OCI-M1 (cell line): Measurements from ENCODE around the gene MYB.

Source experiments
- DNase-seq: peaks from one replicate; lab custom pipeline; 2025; lab: John Stamatoyannopoulos, UW

Gene MYB

GRCh38 chr6:135251498-135252441 lies 70.7 kb downstream of the MYB start:
- no peak for DNase-seq

DNA sequence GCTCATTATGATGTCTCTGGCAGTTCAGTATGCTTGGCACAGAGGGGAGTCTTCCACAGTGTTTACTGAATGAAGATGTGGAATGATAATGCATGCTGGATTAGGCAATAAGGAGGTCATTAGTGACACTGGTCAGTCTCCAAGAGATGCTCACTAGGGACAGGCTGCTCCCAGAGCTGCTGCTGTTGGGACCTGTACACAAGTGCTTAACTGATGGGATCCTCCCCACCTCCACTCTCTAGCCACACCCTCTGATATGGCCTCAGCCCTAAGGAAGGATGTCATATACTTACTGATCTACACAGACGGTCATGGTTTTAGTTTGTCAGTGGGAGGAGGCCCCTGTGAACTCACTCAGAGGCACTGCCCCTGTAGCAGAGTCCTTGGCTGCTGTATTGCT lies 73.4 kb downstream of the MYB start:
- no peak for DNase-seq

GRCh38 chr6:135256866-135257265 lies 75.8 kb downstream of the MYB start:
- no peak for DNase-seq

DNA sequence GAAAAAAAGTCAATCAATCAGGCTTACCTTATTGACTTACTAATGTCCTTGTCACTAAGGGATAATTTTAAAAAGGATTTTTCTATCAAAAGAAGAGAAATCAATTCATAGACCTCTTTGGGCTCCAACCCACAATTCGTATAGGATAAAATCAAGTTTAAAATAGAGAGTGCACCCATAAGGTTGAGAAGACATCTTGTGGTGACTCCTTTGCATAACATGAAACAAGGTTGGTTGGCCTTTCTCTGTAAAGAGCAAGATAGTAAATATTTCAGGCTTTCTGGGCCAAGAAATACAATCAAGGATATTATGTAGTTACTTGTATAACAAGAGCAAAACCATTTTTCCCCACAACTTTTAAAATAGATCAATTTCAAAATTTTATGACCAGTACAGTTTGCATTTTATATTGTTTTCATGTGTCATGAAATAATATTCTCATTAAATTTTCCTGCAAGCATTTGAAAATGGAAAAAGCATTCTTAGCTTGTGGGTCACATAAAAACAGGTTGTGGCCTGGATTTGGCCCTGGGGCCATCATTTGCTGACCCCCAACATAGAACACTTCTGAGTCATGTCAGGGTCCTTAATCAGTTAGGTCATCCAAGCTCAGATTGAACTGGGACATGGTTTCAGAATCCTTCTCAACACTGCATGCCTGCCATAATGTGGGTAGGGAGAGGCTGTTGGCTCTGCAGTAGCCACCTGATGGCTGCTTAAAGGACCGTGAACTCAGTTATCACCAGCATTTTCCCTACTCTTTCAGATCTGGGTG lies 76.7 kb downstream of the MYB start:
- DNase-seq = peak; percentile 75

- no peak for DNase-seq
Observed at GRCh38 chr6:135258970-135259369, 77.9 kb downstream of the MYB start.

DNA sequence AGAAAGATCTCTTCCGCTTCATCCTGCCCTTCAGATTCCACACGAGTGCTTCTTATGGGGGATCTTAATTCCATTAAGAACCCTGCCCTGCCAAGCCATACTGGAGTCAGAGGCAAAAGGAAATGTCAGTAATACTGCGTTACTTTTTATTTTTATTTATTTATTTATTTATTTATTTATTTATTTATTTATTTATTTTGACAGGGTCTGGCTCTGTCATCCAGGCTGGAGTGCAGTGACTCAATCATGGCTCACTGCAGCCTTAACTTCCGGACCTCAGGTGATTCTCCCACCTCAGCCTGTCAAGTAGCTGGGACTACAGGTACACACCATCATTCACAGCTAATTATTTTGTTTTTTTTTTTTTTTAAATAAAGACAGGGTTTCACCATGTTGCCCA lies 79.5 kb downstream of the MYB start:
- DNase-seq = no peak

DNA sequence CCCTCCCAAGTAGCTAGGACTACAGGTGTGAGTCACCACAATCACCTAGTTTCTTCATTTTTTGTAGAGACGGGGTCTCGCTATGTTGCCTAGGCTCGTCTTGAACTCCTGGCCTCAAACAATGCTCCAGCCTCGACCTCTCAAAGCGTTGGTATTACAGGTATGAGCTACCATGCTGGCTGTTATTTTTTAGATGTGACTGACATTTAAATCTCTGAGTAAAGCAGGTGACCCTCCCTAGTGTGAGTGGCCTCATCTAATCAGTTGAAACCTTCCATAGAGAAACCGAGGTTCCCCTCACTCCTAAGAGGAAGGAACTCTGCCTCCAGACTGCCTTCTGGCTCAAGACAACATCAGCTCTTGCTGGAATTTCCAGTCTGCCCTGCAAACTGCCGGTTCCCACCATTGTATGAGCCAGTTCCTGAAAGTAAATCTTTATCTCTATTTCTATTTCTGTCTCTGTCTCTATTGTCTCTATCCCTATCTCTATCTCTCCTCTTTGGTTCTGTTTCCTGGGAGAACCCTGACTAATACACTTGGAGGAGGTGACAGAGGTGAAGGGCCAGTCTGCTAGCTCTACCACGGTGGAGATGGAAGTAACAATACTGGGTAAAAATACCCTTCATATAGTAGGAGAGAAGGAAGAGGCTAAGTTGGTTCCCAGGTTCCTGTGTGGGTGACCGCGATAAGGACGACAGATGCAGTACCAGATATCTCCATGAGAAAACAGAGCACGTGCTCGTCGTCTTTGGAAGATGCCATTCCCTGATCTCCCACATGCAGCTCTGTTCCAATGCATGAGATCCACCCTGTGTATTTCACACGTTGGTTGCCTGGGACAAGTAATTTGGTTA lies 81.0 kb downstream of the MYB start:
- DNase-seq = peak; percentile 49

GRCh38 chr6:135265278-135265677 lies 84.2 kb downstream of the MYB start:
- no peak for DNase-seq

- no peak for DNase-seq
Observed at GRCh38 chr6:135266675-135267074, 85.6 kb downstream of the MYB start.

DNA sequence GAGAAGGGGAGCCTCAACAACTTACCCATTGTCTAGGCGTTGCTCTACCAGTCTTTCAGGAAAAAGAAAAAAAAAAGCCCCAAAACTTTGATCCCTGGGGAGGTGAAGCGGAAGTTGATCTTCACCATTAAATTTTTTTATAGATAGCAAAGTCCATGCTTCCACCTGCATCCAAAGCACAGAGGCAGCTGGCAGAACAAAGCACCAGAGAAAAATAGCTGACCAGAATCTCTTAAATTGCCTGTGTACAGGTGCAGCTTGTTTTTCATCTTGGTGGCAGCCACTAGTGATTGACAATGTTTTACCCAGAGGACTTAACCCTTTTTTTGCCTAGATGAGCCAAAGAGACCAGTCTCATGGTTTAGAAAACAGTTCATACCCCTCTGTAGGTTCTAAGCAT lies 86.0 kb downstream of the MYB start:
- no peak for DNase-seq

DNA sequence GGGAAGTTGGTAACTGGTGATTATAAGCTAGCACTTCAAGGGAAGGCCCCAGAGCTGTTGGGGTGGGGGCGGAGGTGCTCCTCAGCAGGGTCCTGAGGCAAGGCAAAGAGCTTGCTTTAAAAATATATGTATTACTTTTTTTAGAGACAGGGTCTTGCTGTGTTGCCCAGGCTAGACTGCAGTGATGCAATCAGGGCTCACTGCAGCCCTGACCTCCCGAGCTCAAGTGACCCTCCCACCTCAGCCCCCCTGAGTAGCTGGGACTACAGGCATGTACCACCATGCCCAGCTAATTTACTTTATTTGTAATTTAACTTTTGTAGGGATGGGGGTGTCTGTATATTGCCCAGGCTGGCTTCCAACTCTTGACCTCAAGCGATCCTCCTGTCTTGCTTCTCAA lies 87.2 kb downstream of the MYB start:
- DNase-seq = no peak

- no peak for DNase-seq
Observed at GRCh38 chr6:135268740-135269139, 87.6 kb downstream of the MYB start.
